HG02938 (cell line): ENCODE data around the gene TNK2.
"Not testable (repeated sequence)": the region's sequence is repeated elsewhere in the genome, so short reads cannot be mapped to it uniquely, and the experiment has no call there.

Experiments used
- ATAC-seq: cut with Tn5 transposase; IDR thresholded peaks from one replicate; pipeline ENCODE4 v1.9.1; 2021; ENCODE audit warnings: mild to moderate bottlenecking, moderate library complexity; ENCODE audit not compliant: unreplicated experiment

TNK2 gene

DNA sequence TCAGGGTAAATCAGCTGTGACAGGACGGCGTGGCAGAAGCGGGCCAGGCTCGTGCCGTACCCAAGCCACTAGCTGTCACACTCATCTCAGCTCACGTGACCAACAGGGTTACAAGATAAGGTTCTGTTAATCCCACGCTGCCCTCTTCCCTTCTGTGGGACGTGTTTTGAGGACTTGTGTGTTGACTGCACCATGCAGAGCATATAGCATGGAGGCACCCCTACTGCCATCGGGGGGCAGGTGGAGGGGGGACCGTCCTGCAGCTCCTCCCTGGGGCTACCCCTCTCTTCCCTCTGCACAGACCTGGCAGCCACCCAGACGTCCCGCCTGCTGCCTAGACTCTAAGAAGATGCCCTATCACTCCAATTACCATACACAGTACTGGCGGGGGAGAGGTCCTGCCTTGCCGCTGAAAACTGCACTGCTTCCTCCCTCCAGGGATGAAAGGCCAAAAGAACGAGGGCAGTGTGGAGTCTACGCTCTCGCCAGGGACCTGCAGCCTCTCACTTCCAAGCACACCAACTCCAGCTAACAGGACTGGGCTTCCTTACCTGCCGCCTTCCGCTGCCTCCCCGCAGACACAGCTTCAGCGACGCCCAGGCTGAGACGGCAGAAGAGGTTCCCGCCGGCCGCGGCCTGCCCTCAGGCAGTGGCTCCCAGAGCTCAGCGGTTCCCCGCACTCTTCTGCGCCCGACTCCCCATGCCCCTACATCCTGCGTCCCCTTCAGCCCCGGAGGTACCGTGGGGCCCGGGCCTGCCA lies at the start of gene TNK2:
TSS of gene TNK2 (minus strand) at position 618 of the 760 bp plus-strand sequence. CDS start 19,963 bp downstream, outside the sequence.
- peak; percentile 25 for ATAC-seq

DNA sequence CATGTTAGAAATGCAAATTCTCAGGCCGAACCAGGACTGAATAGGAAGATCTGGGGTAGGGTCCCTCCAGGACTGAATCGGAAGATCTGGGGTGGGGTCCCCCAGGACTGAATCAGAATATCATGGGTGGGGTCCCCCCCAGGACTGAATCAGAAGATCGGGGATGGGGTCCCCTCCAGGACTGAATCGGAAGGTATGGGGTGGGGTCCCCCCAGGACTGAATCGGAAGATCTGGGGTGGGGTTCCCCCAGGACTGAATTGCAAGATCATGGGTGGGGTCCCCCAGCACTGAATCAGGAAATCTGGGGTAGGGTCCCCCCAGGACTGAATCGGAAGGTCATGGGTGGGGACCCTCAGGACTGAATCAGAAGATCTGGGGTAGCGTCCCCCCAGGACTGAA lies 48.2 kb upstream of the TNK2 start:
- no peak for ATAC-seq

DNA sequence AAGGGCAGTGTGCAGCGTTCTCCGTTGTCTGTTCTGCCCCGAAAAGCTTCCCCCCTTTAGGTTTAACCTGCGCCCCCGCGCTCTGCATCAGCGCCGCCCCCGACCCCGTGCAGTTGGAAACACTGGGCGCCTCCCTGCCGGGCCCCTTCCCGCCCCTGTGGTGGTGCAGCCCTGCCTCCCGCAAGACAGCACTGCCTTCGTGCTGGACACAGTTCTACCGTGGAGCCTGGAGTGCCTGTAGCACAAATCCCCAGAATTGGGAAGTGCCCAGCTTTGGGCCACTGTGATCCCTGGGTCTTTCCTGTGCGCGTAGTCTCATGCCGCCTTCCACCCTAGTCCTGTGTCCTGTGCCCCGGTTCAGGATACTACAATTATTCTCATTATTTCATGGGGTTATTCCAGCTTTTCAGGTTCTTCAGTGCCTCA lies 47.1 kb upstream of the TNK2 start:
- ATAC-seq, result not testable (repeated sequence)

DNA sequence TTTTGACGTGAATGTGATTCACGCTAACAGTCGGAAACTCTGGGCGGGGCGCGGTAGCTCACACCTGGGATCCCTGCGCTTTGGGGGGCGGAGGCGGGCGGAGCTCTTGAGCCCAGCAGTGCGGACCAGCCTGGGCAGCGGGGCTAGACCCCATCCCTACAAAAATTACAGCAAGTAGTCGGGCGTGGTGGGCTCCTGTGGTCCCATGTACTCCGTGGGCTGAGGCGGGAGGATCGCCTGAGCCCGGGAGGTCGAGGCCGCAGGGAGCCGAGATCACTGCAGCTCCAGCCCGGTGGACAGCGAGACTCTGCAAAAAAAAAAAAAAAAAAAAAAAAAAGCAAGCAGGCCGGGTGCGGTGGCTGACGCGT lies 46.4 kb upstream of the TNK2 start:
- peak; percentile 46 for ATAC-seq

DNA sequence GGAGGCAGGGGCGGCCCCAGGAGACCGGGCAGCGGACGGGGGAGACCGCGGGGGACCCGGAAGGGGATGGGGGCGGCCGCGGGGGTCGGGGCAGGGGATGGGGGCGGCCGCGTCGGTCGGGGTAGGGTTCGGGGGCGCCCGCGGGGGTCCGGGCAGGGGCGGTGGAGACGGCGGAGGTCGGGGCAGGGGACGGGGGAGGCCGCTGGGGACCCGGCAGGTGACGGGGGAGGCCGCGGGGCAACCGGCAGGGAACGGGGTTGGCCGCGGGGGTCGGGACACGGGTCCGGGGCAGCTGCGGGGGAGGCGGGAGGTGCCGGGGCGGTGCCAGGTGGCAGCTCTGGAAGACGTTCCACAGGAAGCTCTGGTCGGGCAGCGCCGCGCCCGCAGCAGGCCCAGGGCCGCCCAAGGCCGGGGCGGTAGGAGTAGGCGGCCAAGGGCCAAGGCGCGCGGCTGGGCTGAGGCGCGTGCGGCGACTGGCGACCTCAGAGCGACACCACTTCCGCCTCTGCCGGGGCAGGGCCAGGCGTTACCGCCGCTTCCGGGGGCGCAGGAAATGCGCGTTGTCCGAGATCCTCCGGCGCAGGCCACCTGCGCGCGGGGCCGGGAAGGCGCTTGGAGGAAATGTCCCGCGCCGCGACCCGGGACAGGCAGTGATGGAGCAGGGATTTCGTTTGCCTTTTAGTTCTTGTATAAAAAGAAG lies 45.9 kb upstream of the TNK2 start:
- ATAC-seq, result peak; percentile 98

DNA sequence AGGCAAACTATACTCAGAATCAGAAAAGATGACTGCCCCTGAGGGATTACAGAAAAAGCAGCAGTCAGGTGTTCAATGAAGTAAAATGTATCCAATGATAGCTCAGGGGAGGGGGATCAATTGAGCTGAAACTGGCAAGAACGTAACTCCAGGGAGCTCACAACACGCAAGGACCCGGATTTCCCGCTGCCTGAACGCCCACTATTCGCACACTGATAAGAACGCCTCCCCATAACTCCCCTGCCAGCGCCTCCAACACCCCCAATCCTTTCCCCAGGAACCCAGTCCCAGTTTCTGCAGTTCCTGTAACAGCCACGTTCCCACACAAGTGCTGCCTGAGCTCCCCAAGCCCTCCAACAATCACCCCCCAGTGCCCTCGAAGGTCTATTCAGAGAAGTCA lies 44.2 kb upstream of the TNK2 start:
- not testable (repeated sequence) for ATAC-seq

DNA sequence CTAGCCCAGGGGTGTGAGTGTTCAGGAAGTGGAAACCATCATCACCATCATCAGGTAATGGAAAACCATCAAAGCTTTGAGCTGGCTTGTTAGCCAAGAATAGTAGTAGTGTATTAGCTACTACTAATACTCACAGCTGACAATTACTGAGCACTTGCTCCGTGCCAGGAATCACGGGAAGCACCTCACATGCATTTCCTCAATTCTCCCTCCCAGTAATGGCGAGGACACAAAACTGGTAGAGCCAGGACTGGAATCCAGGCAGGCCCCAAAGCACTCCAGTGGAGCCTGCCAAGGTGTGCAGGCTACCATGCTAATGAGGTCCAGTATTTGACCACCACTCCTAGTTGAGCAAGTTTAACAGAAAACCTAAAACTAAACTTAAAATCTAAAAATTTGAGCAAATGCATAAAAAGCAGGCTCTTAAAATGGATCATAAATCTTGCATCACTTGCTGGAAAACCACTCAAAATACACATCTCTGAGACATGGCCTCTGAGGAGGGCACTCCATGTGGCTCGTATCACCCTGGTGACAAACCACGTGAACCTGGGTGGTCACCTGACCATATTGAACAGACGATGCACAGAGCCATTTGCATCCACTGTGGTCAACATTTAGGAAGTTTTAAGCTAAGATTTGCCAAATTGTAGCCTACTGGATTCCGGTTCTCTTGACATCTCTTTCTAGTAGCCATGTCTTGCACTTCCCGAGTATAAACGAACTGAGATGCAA lies 43.3 kb upstream of the TNK2 start:
- not testable (repeated sequence) for ATAC-seq

DNA sequence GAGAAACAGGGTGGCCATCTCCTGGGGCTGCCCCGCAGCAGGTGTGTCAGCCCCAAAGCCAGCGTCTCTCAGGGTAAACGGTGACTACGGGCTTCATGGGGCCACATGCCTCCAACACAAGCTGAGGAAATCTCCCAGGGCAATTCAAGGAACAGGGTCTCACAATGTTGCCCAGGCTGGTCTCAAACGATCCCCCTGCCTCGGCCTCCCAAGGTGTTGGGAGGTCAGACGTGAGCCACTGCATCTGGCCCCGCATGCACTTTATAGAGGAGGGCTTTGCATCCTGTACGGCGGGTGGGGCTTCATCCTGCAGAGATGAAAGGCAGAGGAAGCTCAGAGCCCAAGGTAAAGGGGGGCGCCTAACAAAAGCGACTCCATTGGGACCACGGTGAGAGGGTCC lies 42.4 kb upstream of the TNK2 start:
- ATAC-seq, result not testable (repeated sequence)

DNA sequence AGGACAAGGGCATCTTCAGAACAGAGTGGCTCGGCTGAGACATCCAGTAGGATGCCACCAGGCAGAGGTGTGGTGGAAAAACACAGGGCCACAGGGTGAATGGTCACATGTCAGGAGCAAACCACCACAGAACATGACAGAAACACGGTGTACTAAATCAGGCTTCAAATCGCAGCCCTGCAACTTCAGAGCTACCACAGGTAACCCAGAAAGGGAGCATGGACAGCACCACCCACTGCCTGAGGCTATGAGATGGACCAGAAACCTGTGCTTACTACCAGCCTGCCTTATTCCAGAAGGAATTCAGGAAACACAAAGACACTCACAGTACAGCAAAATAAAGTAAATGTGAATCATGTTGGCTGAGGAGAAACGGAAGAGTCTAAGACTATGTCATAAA lies 41.8 kb upstream of the TNK2 start:
- ATAC-seq, result not testable (repeated sequence)

DNA sequence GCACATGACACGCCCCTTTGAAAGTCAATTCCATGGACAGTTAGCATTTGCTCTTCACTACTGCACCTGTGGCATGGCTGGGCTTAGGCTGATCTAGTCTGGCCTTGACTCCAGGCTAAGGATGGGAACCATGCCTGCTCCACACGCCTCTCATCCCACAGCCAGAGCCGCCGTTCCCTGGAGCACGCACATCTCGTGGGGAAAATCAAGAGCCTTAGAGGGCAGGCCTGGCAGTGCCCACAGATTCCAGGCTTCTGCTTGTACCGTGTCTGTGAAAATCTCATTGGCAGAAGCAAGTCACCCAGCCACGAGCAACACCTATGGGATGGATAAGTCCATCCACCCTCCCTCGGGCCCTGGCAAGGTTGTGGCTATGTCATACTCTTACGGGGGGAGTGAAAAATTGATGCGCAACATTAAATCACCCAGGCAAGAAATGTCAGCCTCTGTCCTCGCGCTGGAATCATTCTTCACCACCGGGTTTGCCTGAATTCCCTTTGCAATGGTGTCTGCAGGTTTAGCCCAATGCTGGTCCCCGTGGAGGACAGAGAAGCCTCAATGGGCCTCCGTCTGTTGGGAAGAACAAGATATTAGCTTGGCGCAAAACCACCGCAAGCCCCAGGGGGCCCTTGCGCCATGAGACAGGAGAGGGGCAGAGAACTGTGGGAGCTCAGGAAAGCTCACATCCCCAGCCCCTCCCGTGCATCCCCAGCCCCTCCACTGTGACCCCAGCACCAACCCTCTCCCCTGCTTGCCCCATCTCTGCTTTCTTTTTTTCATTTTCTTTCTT lies 38.8 kb upstream of the TNK2 start:
- not testable (repeated sequence) for ATAC-seq

DNA sequence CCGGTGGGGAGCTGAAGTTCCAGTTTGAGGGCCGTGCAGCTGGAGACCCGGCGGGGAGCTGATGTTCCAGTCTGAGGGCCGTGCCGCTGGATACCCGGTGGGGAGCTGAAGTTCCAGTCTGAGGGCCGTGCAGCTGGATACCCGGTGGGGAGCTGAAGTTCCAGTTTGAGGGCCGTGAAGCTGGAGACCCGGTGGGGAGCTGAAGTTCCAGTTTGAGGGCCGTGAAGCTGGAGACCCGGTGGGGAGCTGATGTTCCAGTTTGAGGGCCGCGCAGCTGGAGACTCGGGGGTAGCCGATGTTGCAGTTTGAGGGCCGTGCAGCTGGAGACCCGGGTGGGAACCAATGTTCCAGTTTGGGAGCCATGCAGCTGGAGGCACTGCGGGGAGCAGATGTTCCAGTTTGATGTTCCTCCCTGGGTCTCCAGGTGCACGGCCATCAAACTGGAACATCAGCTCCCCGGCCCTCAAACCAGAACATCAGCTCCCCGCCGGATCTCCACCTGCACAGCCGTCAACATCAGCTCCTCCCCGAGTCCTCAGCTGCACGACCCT lies 33.0 kb upstream of the TNK2 start:
- ATAC-seq, result not testable (repeated sequence)

DNA sequence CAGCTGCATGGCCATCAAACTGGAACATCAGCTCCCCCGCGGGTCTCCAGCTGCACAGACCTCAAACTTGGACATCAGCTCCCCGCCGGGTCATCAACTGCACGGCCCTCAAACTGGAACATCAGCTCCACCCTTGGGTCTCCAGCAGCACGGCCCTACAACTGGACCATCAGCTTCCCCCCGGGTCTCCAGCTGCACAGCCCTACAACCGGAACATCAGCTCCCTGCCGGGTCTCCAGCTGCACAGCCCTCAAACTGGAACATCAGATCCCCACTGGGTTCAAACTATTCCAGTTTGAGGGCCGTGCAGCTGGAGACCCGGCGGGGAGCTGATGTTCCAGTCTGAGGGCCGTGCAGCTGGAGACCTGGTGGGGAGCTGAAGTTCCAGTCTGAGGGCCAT lies 32.5 kb upstream of the TNK2 start:
- not testable (repeated sequence) for ATAC-seq

DNA sequence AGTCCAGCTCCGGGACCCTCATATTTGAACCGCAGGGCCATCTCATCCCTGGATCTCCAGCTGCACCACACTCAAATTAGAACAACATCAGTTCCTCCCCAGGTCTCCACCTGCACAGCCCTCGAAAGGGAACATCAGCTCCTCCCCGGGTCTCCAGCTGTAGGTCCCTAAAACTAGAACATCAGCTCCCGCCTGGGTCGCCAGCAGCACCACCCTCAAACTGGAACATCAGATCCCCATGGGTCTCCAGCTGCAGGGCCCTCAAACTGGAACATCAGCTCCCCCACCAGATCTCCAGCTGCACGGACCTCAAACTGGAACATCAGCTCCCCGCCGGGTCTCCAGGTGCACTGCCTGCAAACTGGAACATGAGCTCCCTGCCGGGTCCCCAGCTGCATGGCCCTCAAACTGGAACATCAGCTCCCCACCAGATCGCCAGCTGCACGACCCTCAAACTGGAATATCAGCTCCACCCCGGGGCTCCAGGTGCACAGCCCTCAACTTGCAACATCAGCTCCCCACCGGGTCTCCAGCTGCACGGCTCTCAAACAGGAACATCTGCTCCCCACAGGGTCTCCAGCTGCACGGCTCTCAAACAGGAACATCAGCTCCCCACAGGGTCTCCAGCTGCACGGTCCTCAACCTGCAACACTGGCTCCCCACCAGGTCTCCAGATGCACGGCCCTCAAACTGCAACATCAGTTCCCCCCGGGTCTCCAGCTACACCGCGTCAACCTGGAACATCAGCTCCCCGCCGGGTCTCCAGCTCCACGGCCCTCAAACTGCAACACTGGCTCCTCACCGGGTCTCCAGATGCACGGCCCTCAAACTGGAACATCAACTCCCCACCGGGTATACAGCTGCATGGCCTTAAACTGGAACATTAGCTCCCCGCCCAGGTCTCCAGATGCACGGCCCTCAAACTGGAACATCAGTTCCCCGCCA lies 31.4 kb upstream of the TNK2 start:
- ATAC-seq, result not testable (repeated sequence)

DNA sequence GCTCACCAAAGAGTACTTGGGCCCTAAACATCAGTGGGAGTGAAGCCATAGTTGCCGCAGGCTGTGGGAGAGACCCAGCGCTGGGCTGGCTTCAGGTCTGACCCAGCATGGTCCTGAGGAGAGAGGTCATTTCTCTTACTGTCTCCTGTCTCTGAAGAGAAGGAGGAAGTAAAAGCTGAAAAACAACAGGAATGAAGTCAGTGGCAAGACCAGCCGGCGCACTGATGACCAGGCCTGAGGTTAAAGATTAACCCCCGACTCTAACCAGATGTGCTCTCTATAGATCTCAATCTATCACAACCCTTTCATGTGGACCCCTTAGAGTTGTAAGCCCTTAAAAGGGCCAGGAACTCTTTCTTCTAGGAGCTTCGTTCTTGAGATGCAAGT lies 24.7 kb upstream of the TNK2 start:
- not testable (repeated sequence) for ATAC-seq

DNA sequence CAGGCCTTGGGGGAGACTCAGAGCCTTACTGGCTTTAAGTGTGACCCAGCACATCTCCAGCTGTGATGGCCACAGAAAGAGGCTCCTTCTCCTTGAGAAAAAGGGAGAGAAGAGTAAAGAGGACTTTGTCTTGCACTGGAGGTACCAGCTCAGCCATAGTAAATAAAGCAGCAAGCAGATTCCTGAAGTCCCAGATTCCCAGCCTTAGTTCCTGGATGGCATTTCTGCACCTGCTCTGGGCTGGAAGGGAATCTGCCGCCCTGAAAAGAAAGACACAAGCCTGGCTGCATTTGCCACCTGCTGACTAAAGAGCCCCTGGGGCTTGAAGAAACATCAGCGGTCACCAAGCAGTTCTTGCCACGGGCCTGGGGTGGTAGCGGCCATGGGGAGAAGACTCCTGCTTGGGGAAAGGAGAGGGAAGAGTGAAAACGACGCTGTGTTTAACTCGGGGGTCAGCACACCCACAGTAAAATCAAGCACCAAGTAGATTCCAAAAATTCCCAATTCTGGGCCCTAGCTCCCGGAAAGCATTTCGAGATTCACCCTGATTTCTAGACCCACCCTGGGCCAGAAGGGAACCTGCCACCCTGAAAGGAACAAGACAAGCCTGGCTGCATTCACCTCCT lies 24.2 kb upstream of the TNK2 start:
- ATAC-seq, result no peak

DNA sequence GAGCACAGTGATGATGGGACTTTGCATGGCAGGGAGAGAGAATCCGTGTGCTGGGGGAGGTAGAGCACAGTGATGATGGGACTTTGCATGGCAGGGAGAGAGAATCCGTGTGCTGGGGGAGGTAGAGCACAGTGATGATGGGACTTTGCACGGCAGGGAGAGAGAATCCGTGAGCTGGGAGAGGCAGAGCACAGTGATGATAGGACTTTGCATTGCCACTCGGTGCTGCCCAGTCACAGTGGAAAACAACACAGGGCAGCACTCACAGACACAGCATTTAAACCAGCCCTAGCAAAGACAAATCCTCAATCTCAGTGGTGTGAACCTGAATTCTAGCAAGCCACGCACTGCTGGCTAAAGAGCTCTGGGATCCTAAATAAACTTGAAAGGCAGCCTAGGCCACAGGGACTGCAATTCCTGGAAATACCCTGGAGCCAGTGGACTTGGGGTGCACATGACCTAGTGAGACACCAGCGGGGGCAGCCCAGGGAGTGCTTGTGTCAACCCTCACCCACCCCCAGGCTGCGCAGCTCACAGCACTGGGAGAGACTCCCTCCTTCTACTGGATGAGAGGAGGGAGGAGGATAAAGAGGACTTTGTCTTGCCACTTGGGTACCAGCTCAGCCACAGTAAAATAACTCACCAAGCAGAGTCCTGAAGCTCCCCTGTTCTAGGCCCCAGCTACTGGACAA lies 23.4 kb upstream of the TNK2 start:
- no peak for ATAC-seq

DNA sequence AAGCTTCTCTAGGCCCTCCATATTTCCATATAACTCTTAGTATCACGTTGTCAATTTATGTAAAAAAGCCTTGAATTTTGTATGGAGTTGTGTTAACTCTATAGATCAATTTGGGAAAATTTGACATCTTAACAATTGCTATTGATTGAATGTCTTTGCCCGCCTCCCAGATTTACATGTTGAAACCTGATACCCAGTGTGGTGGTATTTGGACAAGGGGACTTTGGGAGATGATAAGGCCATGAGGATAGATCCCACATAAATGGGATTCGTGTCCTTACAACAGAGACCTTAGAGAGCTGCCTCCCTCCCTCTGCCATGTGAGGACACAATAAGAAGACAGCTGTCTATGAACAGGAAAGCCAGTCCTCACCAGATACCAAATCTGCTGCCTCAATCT lies 21.1 kb upstream of the TNK2 start:
- ATAC-seq, result no peak

DNA sequence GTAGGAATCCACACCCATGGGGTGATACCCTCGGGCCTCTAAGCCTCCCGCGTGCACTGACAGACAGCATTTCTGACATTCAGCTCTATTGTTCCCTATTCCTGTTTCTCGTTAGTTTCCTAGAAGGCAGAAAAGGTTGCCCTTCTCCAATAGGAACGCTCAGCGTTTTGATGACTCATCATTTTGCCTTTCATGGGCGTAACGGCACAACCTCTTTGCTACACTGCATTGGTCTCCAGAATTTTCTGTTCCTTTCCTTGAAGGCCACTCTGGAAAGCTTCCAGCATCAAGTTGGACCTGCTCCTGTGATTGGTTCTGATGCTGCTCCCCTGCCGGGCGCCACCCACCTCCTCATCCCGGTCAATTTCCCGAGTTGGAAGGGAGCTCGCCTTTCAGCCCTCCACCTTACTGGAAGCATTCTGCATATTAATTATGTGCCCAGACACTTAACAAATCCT lies 13.0 kb upstream of the TNK2 start:
- ATAC-seq, result no peak
